A673 (cell line): ENCODE data around the gene HACD2. TPM values are rescaled to one million over a fixed set of nuclear protein-coding genes. Genes with fewer than 3 reads are reported as not detected.
A peak's percentile ranks its signal among the peaks of the same experiment; 100 is the strongest.

Experiments
- BruUV-seq: library from RNA; stranded (reverse); fragments of 400-500 nt; replicated peaks from 2 replicates; lab custom pipeline; 2021; lab: Mats Ljungman, UMichigan
- CTCF ChIA-PET: fragments of 300-600 bp; sonication (Branson Sonifier 250); formaldehyde crosslinking; loops from one replicate; lab custom pipeline; 2022; ENCODE audit warnings: antibody characterized with exemption; lab: Charles Lee
- POLR2A ChIA-PET: fragments of 300-600 bp; sonication (Branson Sonifier 250); formaldehyde crosslinking; loops from one replicate; lab custom pipeline; 2022; ENCODE audit warnings: antibody characterized with exemption; ENCODE audit not compliant: low non-redundant PET; lab: Charles Lee
- DNase-seq: peaks from one replicate; pipeline ENCODE4 v3.0.0-alpha.2; 2015; ENCODE audit warnings: low spot score
- H3K27ac ChIP-seq: fragments of 200-600 bp; sonication (generic); 2 replicates; pipeline ENCODE4 v1.5.1; 2016; ENCODE audit warnings: mixed run types, low read depth, mild to moderate bottlenecking, mixed read lengths, antibody characterized with exemption, low read length; ENCODE audit not compliant: poor library complexity, severe bottlenecking
- H3K27me3 ChIP-seq: fragments of 200-600 bp; sonication (generic); replicated peaks from 2 replicates; pipeline ENCODE4 v1.6.1; 2017; ENCODE audit warnings: mixed run types, low read depth, mild to moderate bottlenecking, mixed read lengths, antibody characterized with exemption, low read length; ENCODE audit not compliant: insufficient read depth, poor library complexity
- H3K36me3 ChIP-seq: fragments of 200-600 bp; sonication (generic); 2 replicates; pipeline ENCODE4 v1.6.1; 2016; ENCODE audit warnings: mixed run types, mild to moderate bottlenecking, mixed read lengths, antibody characterized with exemption, low read length; ENCODE audit not compliant: insufficient read depth, poor library complexity, severe bottlenecking
- H3K4me1 ChIP-seq: fragments of 200-600 bp; sonication (generic); 2 replicates; pipeline ENCODE4 v1.6.1; 2017; ENCODE audit warnings: mixed run types, mild to moderate bottlenecking, mixed read lengths, antibody characterized with exemption, low read length; ENCODE audit not compliant: insufficient read depth, poor library complexity, severe bottlenecking
- H3K4me3 ChIP-seq: fragments of 200-600 bp; sonication (generic); 2 replicates; pipeline ENCODE4 v1.5.1; 2016; ENCODE audit warnings: low read depth, mixed run types, mild to moderate bottlenecking, mixed read lengths, low read length; ENCODE audit not compliant: poor library complexity, severe bottlenecking
- H3K9me3 ChIP-seq: fragments of 200-600 bp; sonication (generic); 2 replicates; pipeline ENCODE4 v1.6.1; 2016; ENCODE audit warnings: mixed run types, low read depth, mild to moderate bottlenecking, mixed read lengths, antibody characterized with exemption, low read length; ENCODE audit not compliant: poor library complexity, severe bottlenecking
- EZH2 ChIP-seq: fragments of 200-600 bp; sonication (generic); IDR thresholded peaks from 2 replicates; pipeline ENCODE4 v1.6.1; 2017; ENCODE audit warnings: borderline replicate concordance, low read depth, mild to moderate bottlenecking, mixed read lengths, antibody characterized with exemption, low read length; ENCODE audit not compliant: poor library complexity, severe bottlenecking
- intact Hi-C: fragments of 100-400 bp; cut with micrococcal nuclease; formaldehyde crosslinking; loops from one replicate; pipeline ENCODE4 v1.10.0; 2022; ENCODE audit not compliant: unreplicated experiment
- total RNA-seq: library from RNA; stranded (reverse); gene quantifications from 2 replicates; pipeline ENCODE4 v1.2.3, GENCODE V29; 2021
- TF ChIP-seq, protein P1 (sequence below): fragments of 300-800, 200-600 bp; sonication (generic); conservative IDR thresholded peaks from 2 replicates; pipeline ENCODE4 v1.5.1; 2017; ENCODE audit warnings: low read depth, mild to moderate bottlenecking, antibody characterized with exemption, low read length, moderate library complexity, mixed read lengths

Gene HACD2
- total RNA-seq, 1 experiment from 2014 or later = 49.3 TPM

- CTCF ChIA-PET = no interaction called here
- POLR2A ChIA-PET = no interaction called here
- H3K36me3 ChIP-seq = no peaks in the 10 kb centered on the region
- H3K4me3 ChIP-seq = no peak overlapping the region
- DNase-seq = no peak
- no peaks in the 10 kb centered on the region for H3K27me3 ChIP-seq
- no TSS peak for BruUV-seq
- no peak overlapping the region for H3K27ac ChIP-seq
- peaks cover 24% of the 10 kb centered on the region for H3K4me1 ChIP-seq
- peaks cover 17% of the 10 kb centered on the region for H3K9me3 ChIP-seq
- TF ChIP-seq, protein P1, sequence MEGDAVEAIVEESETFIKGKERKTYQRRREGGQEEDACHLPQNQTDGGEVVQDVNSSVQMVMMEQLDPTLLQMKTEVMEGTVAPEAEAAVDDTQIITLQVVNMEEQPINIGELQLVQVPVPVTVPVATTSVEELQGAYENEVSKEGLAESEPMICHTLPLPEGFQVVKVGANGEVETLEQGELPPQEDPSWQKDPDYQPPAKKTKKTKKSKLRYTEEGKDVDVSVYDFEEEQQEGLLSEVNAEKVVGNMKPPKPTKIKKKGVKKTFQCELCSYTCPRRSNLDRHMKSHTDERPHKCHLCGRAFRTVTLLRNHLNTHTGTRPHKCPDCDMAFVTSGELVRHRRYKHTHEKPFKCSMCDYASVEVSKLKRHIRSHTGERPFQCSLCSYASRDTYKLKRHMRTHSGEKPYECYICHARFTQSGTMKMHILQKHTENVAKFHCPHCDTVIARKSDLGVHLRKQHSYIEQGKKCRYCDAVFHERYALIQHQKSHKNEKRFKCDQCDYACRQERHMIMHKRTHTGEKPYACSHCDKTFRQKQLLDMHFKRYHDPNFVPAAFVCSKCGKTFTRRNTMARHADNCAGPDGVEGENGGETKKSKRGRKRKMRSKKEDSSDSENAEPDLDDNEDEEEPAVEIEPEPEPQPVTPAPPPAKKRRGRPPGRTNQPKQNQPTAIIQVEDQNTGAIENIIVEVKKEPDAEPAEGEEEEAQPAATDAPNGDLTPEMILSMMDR = no peak
- TF ChIP-seq EZH2 = no peak
- intact Hi-C loops = no loop called here
These were observed 6.0 kb upstream of the HACD2 start for GRCh38 chr3:123590685-123591450.

DNA sequence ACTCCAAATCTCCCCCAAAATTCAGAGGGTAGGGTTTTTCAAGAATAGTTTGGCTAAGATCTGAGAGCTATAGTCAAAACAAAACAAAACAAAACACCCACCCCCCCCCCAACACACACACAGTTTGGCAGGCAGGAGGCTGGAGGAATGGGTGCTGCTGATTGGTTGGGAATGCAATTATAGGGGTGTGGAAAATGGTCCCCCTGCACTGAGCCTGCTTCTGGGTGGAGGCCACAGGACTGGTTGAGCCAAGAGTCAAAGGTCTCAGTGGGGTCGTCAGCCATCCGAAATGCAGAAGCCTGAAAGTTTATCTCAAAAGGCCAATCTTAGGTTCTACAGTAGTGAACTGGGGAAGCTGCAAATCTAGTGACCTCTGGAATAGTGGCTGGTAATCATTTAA, 2.5 kb upstream of the HACD2 start:
- POLR2A ChIA-PET = no interaction called here
- no peak overlapping the region for H3K27ac ChIP-seq
- no peak for TF ChIP-seq EZH2
- TF ChIP-seq, protein P1 = no peak
- no peaks in the 10 kb centered on the region for H3K27me3 ChIP-seq
- intact Hi-C loops = no loop called here
- BruUV-seq = no TSS peak
- CTCF ChIA-PET = no interaction called here
- no peaks in the 10 kb centered on the region for H3K36me3 ChIP-seq
- no peak for DNase-seq
- H3K4me3 ChIP-seq = no peak overlapping the region
- H3K4me1 ChIP-seq = peaks cover 21% of the 10 kb centered on the region
- H3K9me3 ChIP-seq = peaks cover 17% of the 10 kb centered on the region

- no TSS peak for BruUV-seq
- no peak for DNase-seq
- H3K27me3 ChIP-seq = no peaks in the 10 kb centered on the region
- TF ChIP-seq EZH2 = no peak
- TF ChIP-seq, protein P1 = no peak
- peak overlapping the region; percentile 90 for H3K4me3 ChIP-seq
- peak overlapping the region; percentile 95 for H3K27ac ChIP-seq
- intact Hi-C loops = no loop called here
- peaks cover under 1% of the 10 kb centered on the region for H3K36me3 ChIP-seq
- peaks cover 21% of the 10 kb centered on the region for H3K4me1 ChIP-seq
- CTCF ChIA-PET = no interaction called here
- POLR2A ChIA-PET = no interaction called here
- H3K9me3 ChIP-seq = peaks cover 17% of the 10 kb centered on the region
These were observed 2.1 kb upstream of the HACD2 start for GRCh38 chr3:123586968-123587367.
